22Rv1 (cell line): ENCODE data around the gene U2AF1.
"Not testable (repeated sequence)": the region's sequence is repeated elsewhere in the genome, so short reads cannot be mapped to it uniquely, and the experiment has no call there.

Source experiments
- H3K27ac ChIP-seq: fragments of 450-650 bp; 2 replicates; pipeline ENCODE4 v1.5.1; 2017

Gene U2AF1, protein sequence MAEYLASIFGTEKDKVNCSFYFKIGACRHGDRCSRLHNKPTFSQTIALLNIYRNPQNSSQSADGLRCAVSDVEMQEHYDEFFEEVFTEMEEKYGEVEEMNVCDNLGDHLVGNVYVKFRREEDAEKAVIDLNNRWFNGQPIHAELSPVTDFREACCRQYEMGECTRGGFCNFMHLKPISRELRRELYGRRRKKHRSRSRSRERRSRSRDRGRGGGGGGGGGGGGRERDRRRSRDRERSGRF

GRCh38 chr21:43106965-43107793, at the start of gene U2AF1:
Gene U2AF1 (minus strand): TSS chr21:43107570. CDS start chr21:43107494, 76 bp downstream.
- not testable (repeated sequence) for H3K27ac ChIP-seq

DNA sequence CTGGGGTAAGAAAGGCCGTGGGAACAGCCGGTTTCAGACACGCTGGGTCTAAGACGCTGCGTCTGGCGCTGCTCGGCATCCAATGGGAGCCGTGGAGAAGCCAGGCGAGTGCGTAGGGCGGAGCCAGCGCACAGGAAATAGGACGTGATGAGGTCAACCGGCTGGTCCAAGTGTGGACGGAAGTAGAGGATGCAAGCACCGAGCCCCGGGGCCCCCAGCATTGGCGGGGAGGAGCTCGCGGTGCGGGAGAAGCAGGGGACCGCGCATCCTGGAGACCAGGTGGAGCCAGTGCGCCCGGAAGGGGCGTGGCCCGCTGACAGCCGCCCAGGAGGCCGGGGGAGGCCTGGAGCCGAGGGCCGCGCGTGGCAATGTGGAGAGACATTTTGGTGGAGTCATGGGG, 46.2 kb upstream of the U2AF1 start:
- not testable (repeated sequence) for H3K27ac ChIP-seq

GRCh38 chr21:43149344-43149743, 42.0 kb upstream of the U2AF1 start:
- H3K27ac ChIP-seq: not testable (repeated sequence)

DNA sequence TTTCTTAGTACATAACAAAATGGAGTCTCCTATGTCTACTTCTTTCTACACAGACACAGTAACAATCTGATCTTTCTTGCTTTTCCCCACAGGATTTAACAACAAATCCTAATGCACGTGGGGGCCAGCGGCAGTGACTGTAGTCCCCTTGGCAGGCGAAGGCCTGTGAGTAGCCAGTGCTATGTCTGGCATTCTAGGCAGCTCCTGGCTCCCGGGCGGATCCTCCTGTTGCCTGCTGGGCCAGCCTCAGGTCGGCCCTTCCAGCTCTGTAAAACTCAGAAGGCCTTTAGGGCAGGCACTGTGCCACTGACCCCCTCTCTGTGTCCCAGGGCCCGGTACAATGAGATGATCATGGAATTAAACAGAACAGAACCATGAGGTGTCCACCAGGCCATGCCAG, 40.6 kb upstream of the U2AF1 start:
- not testable (repeated sequence) for H3K27ac ChIP-seq

GRCh38 chr21:43146637-43147036, 39.3 kb upstream of the U2AF1 start:
- H3K27ac ChIP-seq: not testable (repeated sequence)

DNA sequence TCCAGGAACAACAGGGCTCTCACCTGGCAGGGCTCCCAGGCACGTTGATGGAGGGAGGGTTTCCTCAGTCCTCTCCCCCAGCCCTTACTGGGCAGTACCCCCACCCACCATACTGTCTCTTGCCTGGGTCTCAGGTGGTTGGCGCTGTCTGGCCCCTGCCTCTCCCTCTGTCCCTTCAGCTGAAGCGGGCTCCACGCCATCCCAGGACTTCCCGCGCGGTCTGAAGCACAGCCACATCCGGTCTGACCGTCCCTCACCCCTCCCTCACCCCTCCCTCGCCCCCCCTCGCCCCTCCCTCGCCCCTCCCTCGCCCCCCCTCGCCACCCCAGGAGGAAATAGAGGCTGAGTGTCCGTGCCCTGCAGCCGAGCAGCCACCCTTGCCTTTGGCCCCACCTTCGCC, 34.0 kb upstream of the U2AF1 start:
- H3K27ac ChIP-seq: not testable (repeated sequence)

DNA sequence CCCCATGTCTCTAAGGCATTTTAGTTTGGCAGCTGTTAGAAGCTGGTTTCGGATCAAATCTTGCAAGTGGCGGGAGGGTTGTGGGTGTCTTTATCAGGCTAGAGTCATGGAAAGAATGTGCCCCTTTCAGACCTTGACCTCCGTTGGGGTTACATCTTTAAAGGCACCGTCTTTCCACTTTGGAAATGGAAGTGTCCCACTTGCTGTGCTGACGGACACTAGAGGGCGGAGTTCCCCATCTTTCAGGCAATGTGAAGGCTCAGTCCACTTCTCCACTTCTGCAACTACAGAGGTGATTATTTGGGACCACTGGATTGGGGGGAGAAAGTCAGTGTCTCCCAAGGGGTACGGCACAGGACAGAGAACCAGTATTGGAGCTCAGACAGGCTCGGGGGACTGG, 31.6 kb upstream of the U2AF1 start:
- not testable (repeated sequence) for H3K27ac ChIP-seq

DNA sequence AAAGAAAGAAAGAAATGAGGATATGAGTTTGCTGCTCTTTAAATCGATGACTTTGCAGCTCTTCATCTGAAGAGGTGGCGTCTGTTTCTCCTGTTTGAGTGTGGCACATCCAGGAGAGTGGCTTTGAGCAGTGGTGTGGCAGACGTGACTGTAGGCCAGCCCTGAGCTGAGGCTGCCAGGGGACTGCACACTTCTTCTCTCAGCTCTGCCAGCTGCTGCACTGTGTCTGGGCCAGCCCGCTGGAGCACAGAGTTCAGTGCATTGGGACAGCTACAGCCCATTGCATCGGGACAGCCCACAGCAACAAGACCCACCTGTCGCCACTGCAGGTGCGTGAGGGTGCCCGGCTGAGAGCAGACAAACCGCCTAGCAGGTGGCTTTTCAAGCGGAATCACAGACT, 27.1 kb upstream of the U2AF1 start:
- H3K27ac ChIP-seq: not testable (repeated sequence)

- H3K27ac ChIP-seq: not testable (repeated sequence)
Measured at GRCh38 chr21:43130094-43130493, 22.7 kb upstream of the U2AF1 start.

DNA sequence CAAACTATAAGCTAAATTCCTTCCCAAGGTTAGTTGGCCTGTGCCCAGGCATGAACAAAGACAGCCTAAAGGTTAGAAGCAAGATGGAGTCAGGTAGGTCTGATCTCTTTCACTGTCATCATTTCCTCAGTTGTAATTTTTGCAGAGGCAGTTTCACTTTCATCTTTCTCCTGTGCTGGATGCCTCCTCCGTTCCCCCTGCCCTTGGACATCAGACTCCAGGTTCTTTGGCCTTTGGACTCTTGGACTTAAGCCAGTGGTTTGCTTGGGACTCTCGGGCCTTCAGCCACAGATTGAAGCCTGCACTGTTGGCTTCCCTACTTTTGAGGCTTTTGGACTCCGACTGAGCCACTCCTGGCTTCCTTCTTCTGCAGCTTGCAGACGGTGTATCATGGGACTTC, 8.6 kb upstream of the U2AF1 start:
- H3K27ac ChIP-seq: not testable (repeated sequence)

- not testable (repeated sequence) for H3K27ac ChIP-seq
Measured at GRCh38 chr21:43114483-43114882, 7.1 kb upstream of the U2AF1 start.

GRCh38 chr21:43109006-43109405, 1.6 kb upstream of the U2AF1 start:
- not testable (repeated sequence) for H3K27ac ChIP-seq

GRCh38 chr21:43108177-43108576, 807 bp upstream of the U2AF1 start:
- H3K27ac ChIP-seq: not testable (repeated sequence)

DNA sequence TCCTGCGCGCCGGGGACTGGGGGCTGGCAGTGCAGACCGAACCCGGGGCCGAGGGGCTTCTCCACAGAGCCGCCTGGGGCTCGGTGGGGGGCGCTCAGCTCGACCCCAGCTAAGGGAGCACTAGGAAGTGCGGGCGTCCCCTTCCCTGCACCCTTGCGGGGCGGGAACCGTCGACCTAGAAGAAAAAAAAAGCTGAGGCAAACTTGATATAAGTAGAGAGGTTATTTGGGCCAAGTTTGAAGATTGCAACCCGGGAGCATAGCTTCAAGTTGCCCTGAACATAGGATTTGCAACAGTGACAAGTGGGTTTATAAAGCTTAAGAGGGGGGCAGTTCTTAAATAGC, 396 bp upstream of the U2AF1 start:
- H3K27ac ChIP-seq: not testable (repeated sequence)

DNA sequence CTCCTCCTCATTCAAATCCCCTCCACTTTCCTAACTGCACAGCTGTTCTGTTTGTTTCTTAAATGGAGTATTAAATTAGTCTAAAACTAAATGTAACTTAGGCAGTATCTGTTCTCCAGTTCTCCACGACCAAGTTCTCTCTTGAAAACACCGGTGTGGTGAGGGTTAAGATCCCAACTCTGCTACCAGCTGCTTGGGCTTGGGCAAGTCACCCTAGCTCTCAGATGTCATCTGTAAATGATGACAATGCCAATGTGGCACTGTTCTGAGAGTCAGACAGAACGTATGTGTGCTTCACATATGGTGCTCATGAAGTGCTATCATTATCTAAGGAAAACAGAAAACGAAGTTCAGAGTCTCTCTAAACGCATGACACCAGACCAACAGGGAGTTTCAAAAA, 2.7 kb downstream of the U2AF1 start:
- not testable (repeated sequence) for H3K27ac ChIP-seq

GRCh38 chr21:43102281-43102680, 5.1 kb downstream of the U2AF1 start:
- not testable (repeated sequence) for H3K27ac ChIP-seq

DNA sequence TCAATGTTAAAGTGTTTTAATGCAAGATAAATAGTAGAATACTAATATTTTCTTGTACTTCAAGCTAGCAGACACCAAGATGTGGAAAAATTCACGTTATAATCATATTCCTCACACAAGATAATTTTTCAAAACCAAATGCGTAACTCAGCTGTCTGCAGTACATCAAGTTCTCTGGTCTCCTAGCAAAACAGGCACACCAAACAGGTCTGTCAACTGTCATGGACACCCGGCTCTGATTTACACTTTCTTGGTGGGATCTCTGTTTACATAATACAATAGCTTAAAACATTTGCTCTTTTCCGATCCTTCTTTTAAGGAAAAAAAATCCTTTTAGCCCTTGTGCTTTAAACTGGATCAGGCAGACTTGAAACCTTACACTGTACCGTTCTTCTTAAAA, 5.7 kb downstream of the U2AF1 start:
- H3K27ac ChIP-seq: not testable (repeated sequence)

- not testable (repeated sequence) for H3K27ac ChIP-seq
Measured at GRCh38 chr21:43101000-43101399, 6.4 kb downstream of the U2AF1 start.

- H3K27ac ChIP-seq: not testable (repeated sequence)
Measured at GRCh38 chr21:43091979-43092614, 15.3 kb downstream of the U2AF1 start.

DNA sequence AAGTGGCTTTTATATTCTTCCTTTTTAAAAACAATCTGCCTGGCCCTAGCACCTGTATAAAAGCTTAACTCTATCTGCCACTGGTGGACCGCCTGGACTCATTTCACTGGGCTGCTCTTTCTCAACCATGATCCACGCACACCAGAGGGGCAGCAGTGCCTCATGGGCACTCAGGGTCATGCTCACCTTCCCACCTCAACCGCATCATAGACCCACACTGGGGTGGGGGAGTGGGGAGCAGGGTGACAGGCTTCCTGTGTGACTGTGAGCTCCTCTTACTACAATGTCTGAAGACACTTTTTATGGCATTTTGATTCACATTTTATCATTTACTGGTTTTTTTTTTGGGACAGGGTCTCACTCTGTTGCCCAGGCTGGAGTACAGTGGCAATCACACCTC, 16.4 kb downstream of the U2AF1 start:
- not testable (repeated sequence) for H3K27ac ChIP-seq

DNA sequence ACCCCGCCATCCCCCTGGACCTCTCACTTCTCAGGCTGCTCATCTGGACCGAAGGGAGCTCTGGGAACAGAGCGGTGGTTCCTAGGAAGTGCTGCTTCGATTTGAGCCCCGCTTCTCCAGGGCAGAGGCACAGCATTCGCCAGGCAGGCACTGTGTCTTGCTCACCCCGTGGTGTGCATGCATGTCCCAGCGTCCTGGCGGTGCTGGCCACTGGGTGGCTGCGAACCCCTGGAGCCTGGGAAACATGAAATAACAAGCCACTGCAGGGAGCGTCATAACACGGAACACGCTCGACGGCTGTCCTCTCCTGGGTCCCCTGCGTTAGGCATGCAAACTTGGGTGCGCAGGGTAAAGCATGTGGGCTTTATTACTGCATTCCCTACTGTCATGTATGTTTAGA, 17.9 kb downstream of the U2AF1 start:
- not testable (repeated sequence) for H3K27ac ChIP-seq

DNA sequence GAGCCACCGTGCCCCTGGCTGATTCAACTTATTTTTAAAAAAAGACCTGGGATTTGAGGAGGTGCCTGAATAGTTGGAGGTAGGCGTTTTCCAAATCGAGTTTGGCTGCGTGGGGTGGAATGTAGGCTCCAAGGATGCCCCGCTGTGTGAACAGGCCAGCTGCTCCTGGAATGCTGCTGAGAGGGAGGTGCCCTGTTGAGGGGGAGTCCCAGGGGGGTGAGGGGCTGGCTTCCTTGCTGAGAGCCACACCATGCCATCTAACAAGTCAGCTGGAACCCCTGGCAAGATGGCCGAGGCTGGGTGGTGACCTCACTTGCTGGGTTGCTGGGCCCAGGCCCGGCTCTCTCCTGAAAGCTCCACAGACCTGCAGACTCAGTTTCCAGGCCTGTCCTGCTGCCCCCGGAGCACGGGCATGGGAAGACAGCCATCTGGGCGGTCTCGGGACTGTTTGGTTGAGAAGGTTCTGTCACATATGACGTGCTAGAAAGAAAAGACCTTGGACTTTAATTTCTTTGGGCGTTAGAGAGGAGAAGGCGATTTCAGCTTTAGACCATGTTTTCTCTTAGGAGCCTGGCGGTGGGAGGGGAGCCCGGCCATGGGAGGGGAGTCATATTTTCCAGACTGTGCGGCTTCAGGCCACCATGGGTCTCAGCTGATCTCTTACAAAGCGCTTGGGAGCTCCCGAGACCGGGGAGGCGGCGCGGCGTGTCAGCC, 24.6 kb downstream of the U2AF1 start:
- not testable (repeated sequence) for H3K27ac ChIP-seq

GRCh38 chr21:43076643-43077042, 30.7 kb downstream of the U2AF1 start:
- H3K27ac ChIP-seq: not testable (repeated sequence)
